ENCODE data around the gene E2F4.

GRCh38 chr16:67150047-67150832, 41.7 kb upstream of the E2F4 start:
- TF ChIP-seq POLR2A (IDR thresholded peaks at IDR 0.05; ENCODE audit: insufficient read depth in 1 of 2, low read depth in 2 of 2, low read length in 2 of 2) (no peak; a peak in 1 of 4 replicates), PHF20 (CRISPR knock-in tag; IDR thresholded peaks at IDR 0.05) (no peak), HNRNPLL (IDR thresholded peaks at IDR 0.05; ENCODE audit: low read depth, low read length, poor library complexity, severe bottlenecking) (peak; percentile 27), CTCF (CRISPR knock-in tag; IDR thresholded peaks at IDR 0.05) (no peak; the same call in 1 of the 2 replicates), ZNF598 (CRISPR knock-in tag; IDR thresholded peaks at IDR 0.05; ENCODE audit: borderline replicate concordance) (no peak), MAZ (IDR thresholded peaks at IDR 0.05; ENCODE audit: borderline replicate concordance, low read depth, low read length) (no peak; the same call in 1 of the 2 replicates), MAZ (CRISPR knock-in tag; IDR thresholded peaks at IDR 0.05; ENCODE audit: low read depth) (no peak), MTA1 (CRISPR knock-in tag; IDR thresholded peaks at IDR 0.05; ENCODE audit: borderline replicate concordance) (0 out of 2 replicates have a peak, but pooled peaks have one; percentile 18)
